HG03175 (cell line): Measurements from ENCODE around the gene MLLT1.

Source experiments
- ATAC-seq: cut with Tn5 transposase; IDR thresholded peaks from one replicate; pipeline ENCODE4 v1.9.1; 2021; ENCODE audit warnings: mild to moderate bottlenecking, moderate library complexity; ENCODE audit not compliant: unreplicated experiment

MLLT1 gene

GRCh38 chr19:6212403-6213265 lies 67.1 kb downstream of the MLLT1 start:
- ATAC-seq: no peak

GRCh38 chr19:6211632-6212402 lies 68.0 kb downstream of the MLLT1 start:
- ATAC-seq: no peak

GRCh38 chr19:6210721-6211600 lies 68.8 kb downstream of the MLLT1 start:
- no peak for ATAC-seq

GRCh38 chr19:6210091-6210490 lies 69.7 kb downstream of the MLLT1 start:
- no peak for ATAC-seq

GRCh38 chr19:6209680-6210079 lies 70.1 kb downstream of the MLLT1 start:
- ATAC-seq: no peak

GRCh38 chr19:6209233-6209632 lies 70.5 kb downstream of the MLLT1 start:
- ATAC-seq: no peak

GRCh38 chr19:6204866-6205723 lies 74.7 kb downstream of the MLLT1 start:
- no peak for ATAC-seq

GRCh38 chr19:6204212-6204611 lies 75.6 kb downstream of the MLLT1 start:
- ATAC-seq: no peak

- ATAC-seq: peak; percentile 75
Measured at GRCh38 chr19:6199240-6199994, 80.4 kb downstream of the MLLT1 start.

GRCh38 chr19:6198896-6199239 lies 80.9 kb downstream of the MLLT1 start:
- ATAC-seq: no peak

- no peak for ATAC-seq
Measured at GRCh38 chr19:6196361-6196760, 83.4 kb downstream of the MLLT1 start.

GRCh38 chr19:6188811-6189210 lies 91.0 kb downstream of the MLLT1 start:
- ATAC-seq: no peak

GRCh38 chr19:6187374-6187773 lies 92.4 kb downstream of the MLLT1 start:
- no peak for ATAC-seq

GRCh38 chr19:6185835-6186834 lies 93.6 kb downstream of the MLLT1 start:
- ATAC-seq: no peak

- no peak for ATAC-seq
Measured at GRCh38 chr19:6185093-6185834, 94.5 kb downstream of the MLLT1 start.

- ATAC-seq: no peak
Measured at GRCh38 chr19:6181119-6181518, 98.7 kb downstream of the MLLT1 start.

GRCh38 chr19:6173190-6173589 lies 106.6 kb downstream of the MLLT1 start:
- no peak for ATAC-seq
